Mesendoderm (in vitro differentiated cells): Measurements from ENCODE around the gene DNAL1.
A peak's percentile ranks its signal among the peaks of the same experiment; 100 is the strongest.

Experiments
- DNase-seq: peaks from one replicate; pipeline ENCODE4 v3.0.0; 2013
- H2AK5ac ChIP-seq: 2 replicates; pipeline ENCODE4 v1.6.1; 2013; ENCODE audit warnings: low read length, inconsistent platforms
- H2BK120ac ChIP-seq: 2 replicates; pipeline ENCODE4 v1.6.1; 2013; ENCODE audit warnings: low read depth, mild to moderate bottlenecking, low read length, moderate library complexity, mixed read lengths
- H2BK15ac ChIP-seq: replicated peaks from 2 replicates; pipeline ENCODE4 v1.6.1; 2013; ENCODE audit warnings: low read depth, mild to moderate bottlenecking, moderate library complexity
- H2BK5ac ChIP-seq: 2 replicates; pipeline ENCODE4 v1.6.1; 2013; ENCODE audit warnings: low read length, inconsistent platforms
- H3K18ac ChIP-seq: 2 replicates; pipeline ENCODE4 v1.6.1; 2013; ENCODE audit warnings: mild to moderate bottlenecking, low read length, mixed read lengths
- H3K23ac ChIP-seq: one replicate; pipeline ENCODE4 v1.6.1; 2013; ENCODE audit warnings: low read length
- H3K27ac ChIP-seq: 2 replicates; pipeline ENCODE4 v1.5.1; 2013; ENCODE audit warnings: low read depth, mild to moderate bottlenecking, inconsistent platforms, low read length, moderate library complexity
- H3K27me3 ChIP-seq: 2 replicates; pipeline ENCODE4 v1.6.1; 2013; ENCODE audit warnings: low read length, control low read depth, mild to moderate bottlenecking, inconsistent platforms; ENCODE audit not compliant: insufficient read depth, poor library complexity
- H3K36me3 ChIP-seq: 2 replicates; pipeline ENCODE4 v1.6.1; 2013; ENCODE audit warnings: low read length, inconsistent platforms; ENCODE audit not compliant: control insufficient read depth, insufficient read depth
- H3K4ac ChIP-seq: one replicate; pipeline ENCODE4 v1.6.1; 2013; ENCODE audit warnings: low read depth, mild to moderate bottlenecking, low read length, moderate library complexity
- H3K4me1 ChIP-seq: 2 replicates; pipeline ENCODE4 v1.6.1; 2013; ENCODE audit warnings: low read depth, low read length, inconsistent platforms; ENCODE audit not compliant: control insufficient read depth
- H3K4me2 ChIP-seq: 2 replicates; pipeline ENCODE4 v1.6.1; 2013; ENCODE audit warnings: low read length
- H3K4me3 ChIP-seq: 2 replicates; pipeline ENCODE4 v1.5.1; 2013; ENCODE audit warnings: mild to moderate bottlenecking, low read length
- H3K56ac ChIP-seq: one replicate; pipeline ENCODE4 v1.6.1; 2013; ENCODE audit warnings: low read length
- H3K79me1 ChIP-seq: 2 replicates; pipeline ENCODE4 v1.6.1; 2013; ENCODE audit warnings: low read length, inconsistent platforms
- H3K79me2 ChIP-seq: 2 replicates; pipeline ENCODE4 v1.6.1; 2013; ENCODE audit warnings: mild to moderate bottlenecking, low read length; ENCODE audit not compliant: control insufficient read depth, insufficient read depth
- H3K9ac ChIP-seq: 2 replicates; pipeline ENCODE4 v1.6.1; 2013; ENCODE audit warnings: low read length, inconsistent platforms
- H4K5ac ChIP-seq: one replicate; pipeline ENCODE4 v1.6.1; 2013; ENCODE audit warnings: low read length
- H4K8ac ChIP-seq: one replicate; pipeline ENCODE4 v1.6.1; 2013; ENCODE audit warnings: low read depth, mild to moderate bottlenecking, control low read depth, low read length, moderate library complexity
- WGBS: extraction: QIAGEN DNeasy Blood & Tissue Kit; methylation state at CpG from one replicate; pipeline ENCODE4 v1.1.7; 2013; ENCODE audit warnings: low lambda C conversion rate, missing lambda C conversion rate; ENCODE audit not compliant: insufficient coverage; ENCODE audit errors: extremely low coverage; 5-methylcytosine and 5-hydroxymethylcytosine counted together

Gene DNAL1

DNA sequence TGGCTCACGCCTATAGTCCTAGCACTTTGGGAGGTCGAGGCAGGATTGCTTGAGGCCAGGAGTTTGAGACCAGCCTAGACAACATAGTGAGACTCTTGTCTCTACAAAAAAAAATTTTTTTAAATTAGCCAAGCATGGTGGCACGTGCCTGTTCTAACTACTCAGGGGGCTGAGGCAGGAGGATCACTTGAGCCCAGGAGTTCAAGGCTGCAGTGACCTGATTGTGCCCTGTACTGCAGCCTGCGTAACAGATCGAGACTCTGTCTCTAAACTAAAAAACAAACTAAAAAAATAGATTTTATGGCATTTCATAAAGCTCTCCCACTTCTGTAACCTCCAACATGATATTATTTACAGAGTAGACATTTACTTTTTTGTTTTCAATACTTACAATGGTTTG is 39.8 kb downstream of the DNAL1 start:
- Histone ChIP-seq H3K4me2 (no peak overlapping the region), H4K5ac (no peak overlapping the region), H3K9ac (no peak overlapping the region), H3K4me1 (no peaks in the 10 kb centered on the region), H3K18ac (no peak overlapping the region), H3K56ac (no peak overlapping the region), H3K4ac (no peak overlapping the region), H4K8ac (no peak overlapping the region), H2BK120ac (no peak overlapping the region), H3K36me3 (no peaks in the 10 kb centered on the region), H2BK15ac (no peak overlapping the region), H3K23ac (no peak overlapping the region), H3K27ac (no peak overlapping the region), H3K79me1 (no peaks in the 10 kb centered on the region), H3K27me3 (no peaks in the 10 kb centered on the region), H2BK5ac (no peak overlapping the region), H3K4me3 (no peak overlapping the region), H3K79me2 (no peaks in the 10 kb centered on the region), H2AK5ac (no peak overlapping the region)
- DNase-seq, result no peak
- WGBS, result no CpG with 5 or more reads among the region's 5 CpGs

DNA sequence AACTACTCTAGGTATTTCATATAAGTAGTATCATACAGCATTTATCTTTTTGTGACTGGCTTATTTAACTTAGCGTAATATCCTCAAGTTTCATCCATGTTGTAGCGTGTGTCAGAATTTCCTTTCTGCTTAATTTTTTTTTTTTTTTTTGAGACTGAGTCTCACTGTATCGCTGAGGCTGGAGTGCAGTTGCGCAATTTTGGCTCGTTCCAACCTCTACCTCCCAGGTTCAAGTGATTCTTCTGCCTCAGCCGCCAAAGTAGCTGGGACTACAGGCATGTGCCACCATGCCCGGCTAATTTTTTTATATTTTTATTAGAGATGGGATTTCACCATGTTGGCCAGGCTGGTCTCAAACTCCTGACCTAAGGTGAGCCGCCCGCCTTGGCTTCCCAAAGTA is 40.5 kb downstream of the DNAL1 start:
- H3K27me3 ChIP-seq, result no peaks in the 10 kb centered on the region
- no peak overlapping the region for H4K8ac ChIP-seq
- H3K23ac ChIP-seq, result no peak overlapping the region
- no peaks in the 10 kb centered on the region for H3K4me1 ChIP-seq
- no peak overlapping the region for H3K9ac ChIP-seq
- no peaks in the 10 kb centered on the region for H3K79me2 ChIP-seq
- H3K4ac ChIP-seq, result no peak overlapping the region
- no peaks in the 10 kb centered on the region for H3K79me1 ChIP-seq
- H3K4me2 ChIP-seq, result no peak overlapping the region
- no peak overlapping the region for H2BK120ac ChIP-seq
- no peak overlapping the region for H3K27ac ChIP-seq
- no peak overlapping the region for H2BK15ac ChIP-seq
- H3K4me3 ChIP-seq, result no peak overlapping the region
- H3K36me3 ChIP-seq, result no peaks in the 10 kb centered on the region
- no peak overlapping the region for H3K56ac ChIP-seq
- H3K18ac ChIP-seq, result no peak overlapping the region
- WGBS, result no CpG with 5 or more reads among the region's 9 CpGs
- no peak for DNase-seq
- no peak overlapping the region for H4K5ac ChIP-seq
- H2BK5ac ChIP-seq, result no peak overlapping the region
- no peak overlapping the region for H2AK5ac ChIP-seq

DNA sequence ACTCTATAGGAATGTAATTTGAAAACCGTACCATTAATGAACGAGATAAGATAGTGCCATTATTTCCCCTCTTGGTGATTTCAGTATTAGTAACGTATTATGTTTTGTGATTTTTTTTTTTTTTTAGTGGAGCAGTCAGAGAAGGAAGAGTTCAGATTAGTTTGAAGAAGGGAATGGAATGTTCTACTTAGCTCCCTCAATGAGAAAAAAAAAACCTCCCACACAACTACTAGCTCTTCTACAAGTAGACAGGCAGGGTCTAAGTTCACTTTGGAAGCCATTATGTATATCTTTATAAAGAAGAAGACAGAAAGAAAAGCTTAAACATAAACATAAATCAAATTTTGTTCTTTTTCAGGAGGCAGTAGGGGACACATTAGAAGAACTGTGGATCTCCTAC is 42.1 kb downstream of the DNAL1 start:
- Histone ChIP-seq H3K56ac (no peak overlapping the region), H3K79me1 (no peaks in the 10 kb centered on the region), H4K5ac (no peak overlapping the region), H3K4ac (no peak overlapping the region), H2BK5ac (no peak overlapping the region), H2BK15ac (no peak overlapping the region), H3K4me2 (no peak overlapping the region), H3K4me3 (no peak overlapping the region), H3K23ac (no peak overlapping the region), H3K18ac (no peak overlapping the region), H3K36me3 (no peaks in the 10 kb centered on the region), H3K79me2 (no peaks in the 10 kb centered on the region), H3K27me3 (no peaks in the 10 kb centered on the region), H3K27ac (no peak overlapping the region), H2AK5ac (no peak overlapping the region), H3K4me1 (no peaks in the 10 kb centered on the region), H4K8ac (no peak overlapping the region), H2BK120ac (no peak overlapping the region), H3K9ac (no peak overlapping the region)
- no CpG with 5 or more reads among the region's 3 CpGs for WGBS
- DNase-seq, result no peak

DNA sequence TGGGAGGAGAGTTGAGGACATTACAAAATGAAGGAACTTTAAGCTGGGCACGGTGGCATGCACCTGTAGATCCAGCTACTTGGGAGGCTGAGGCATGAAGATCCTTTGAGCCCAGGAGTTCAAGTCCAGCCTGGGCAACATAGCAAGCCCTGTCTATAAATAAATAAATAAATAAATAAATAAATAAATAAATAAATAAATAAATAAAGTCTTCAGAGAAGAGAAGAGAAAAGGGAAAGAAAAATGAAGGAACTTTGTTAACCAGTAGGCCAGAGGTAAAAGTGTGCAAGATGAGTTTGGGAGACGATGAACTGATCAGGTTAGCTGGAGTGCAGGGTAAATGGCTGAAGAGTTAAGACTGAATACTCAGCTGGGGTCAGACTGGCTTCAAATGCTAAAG is 49.3 kb downstream of the DNAL1 start:
- H3K23ac ChIP-seq, result no peak overlapping the region
- no peak overlapping the region for H3K56ac ChIP-seq
- H4K8ac ChIP-seq, result no peak overlapping the region
- H3K27me3 ChIP-seq, result no peaks in the 10 kb centered on the region
- H4K5ac ChIP-seq, result no peak overlapping the region
- no peak overlapping the region for H3K4me3 ChIP-seq
- no peaks in the 10 kb centered on the region for H3K36me3 ChIP-seq
- no peaks in the 10 kb centered on the region for H3K79me1 ChIP-seq
- H2BK5ac ChIP-seq, result no peak overlapping the region
- no peak overlapping the region for H3K27ac ChIP-seq
- WGBS, result no CpG with 5 or more reads among the region's 2 CpGs
- H3K9ac ChIP-seq, result no peak overlapping the region
- no peak overlapping the region for H3K4ac ChIP-seq
- no peak overlapping the region for H2BK15ac ChIP-seq
- no peaks in the 10 kb centered on the region for H3K4me1 ChIP-seq
- H3K4me2 ChIP-seq, result no peak overlapping the region
- no peak for DNase-seq
- no peak overlapping the region for H2BK120ac ChIP-seq
- no peak overlapping the region for H2AK5ac ChIP-seq
- no peaks in the 10 kb centered on the region for H3K79me2 ChIP-seq
- no peak overlapping the region for H3K18ac ChIP-seq

DNA sequence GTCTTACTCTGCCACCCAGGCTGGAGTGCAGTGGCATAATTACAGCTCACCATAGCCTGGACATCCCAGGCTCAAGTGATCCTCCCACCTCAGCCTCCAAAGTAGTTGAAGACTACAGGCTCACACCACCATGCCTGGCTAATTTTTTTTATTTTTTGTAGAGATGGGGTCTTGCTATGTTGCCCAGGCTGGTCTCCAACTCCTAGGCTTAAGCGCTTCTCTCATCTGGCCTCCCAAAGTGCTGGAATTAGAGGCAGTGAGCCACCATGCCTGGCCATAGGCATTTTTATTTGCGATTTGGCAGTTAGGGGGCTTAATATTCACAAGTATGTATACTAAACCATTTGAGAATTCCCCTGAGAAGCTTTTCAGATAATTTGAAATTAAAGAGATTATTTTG is 50.3 kb downstream of the DNAL1 start:
- no peak overlapping the region for H3K18ac ChIP-seq
- H3K79me2 ChIP-seq, result no peaks in the 10 kb centered on the region
- no peak overlapping the region for H3K4me2 ChIP-seq
- H3K27me3 ChIP-seq, result no peaks in the 10 kb centered on the region
- no peaks in the 10 kb centered on the region for H3K4me1 ChIP-seq
- no peak overlapping the region for H2BK15ac ChIP-seq
- peak overlapping the region; percentile 13 for H4K8ac ChIP-seq
- no peak overlapping the region for H3K27ac ChIP-seq
- no peak overlapping the region for H3K4me3 ChIP-seq
- H4K5ac ChIP-seq, result no peak overlapping the region
- H3K9ac ChIP-seq, result no peak overlapping the region
- H2AK5ac ChIP-seq, result no peak overlapping the region
- WGBS, result no CpG with 5 or more reads among the region's 2 CpGs
- H2BK120ac ChIP-seq, result no peak overlapping the region
- no peak overlapping the region for H3K4ac ChIP-seq
- no peak overlapping the region for H2BK5ac ChIP-seq
- no peaks in the 10 kb centered on the region for H3K36me3 ChIP-seq
- DNase-seq, result no peak
- no peak overlapping the region for H3K23ac ChIP-seq
- H3K79me1 ChIP-seq, result no peaks in the 10 kb centered on the region
- H3K56ac ChIP-seq, result no peak overlapping the region

DNA sequence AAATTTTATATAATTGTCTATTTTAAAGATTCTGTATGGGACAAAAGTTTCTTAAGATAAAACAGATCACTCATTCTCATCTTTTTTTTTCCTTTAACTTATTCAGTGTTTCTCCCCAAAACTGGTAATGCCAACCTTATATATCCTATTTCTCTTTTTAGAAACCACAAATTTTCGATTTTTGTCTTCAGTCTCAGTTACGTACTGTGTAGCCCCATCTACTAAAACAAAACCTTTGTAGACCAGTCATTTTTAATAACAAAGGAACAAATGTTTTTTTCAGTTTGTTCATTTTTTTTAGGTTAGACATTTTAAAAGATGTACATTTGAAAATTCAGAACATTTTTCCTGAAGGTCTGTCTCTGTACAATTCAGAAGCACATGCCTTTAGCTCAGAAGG is 51.2 kb downstream of the DNAL1 start:
- no peaks in the 10 kb centered on the region for H3K79me2 ChIP-seq
- no peaks in the 10 kb centered on the region for H3K27me3 ChIP-seq
- no peak overlapping the region for H3K4me3 ChIP-seq
- H3K18ac ChIP-seq, result no peak overlapping the region
- no peak overlapping the region for H3K56ac ChIP-seq
- H2BK120ac ChIP-seq, result no peak overlapping the region
- H3K27ac ChIP-seq, result no peak overlapping the region
- no peak overlapping the region for H3K9ac ChIP-seq
- no peak overlapping the region for H2BK5ac ChIP-seq
- no peak overlapping the region for H3K4ac ChIP-seq
- no peak overlapping the region for H2BK15ac ChIP-seq
- no peak overlapping the region for H4K8ac ChIP-seq
- H3K36me3 ChIP-seq, result no peaks in the 10 kb centered on the region
- WGBS, result no CpG with 5 or more reads among the region's 2 CpGs
- H3K4me1 ChIP-seq, result no peaks in the 10 kb centered on the region
- H4K5ac ChIP-seq, result no peak overlapping the region
- no peak overlapping the region for H3K23ac ChIP-seq
- no peak for DNase-seq
- H3K79me1 ChIP-seq, result no peaks in the 10 kb centered on the region
- H2AK5ac ChIP-seq, result no peak overlapping the region
- H3K4me2 ChIP-seq, result no peak overlapping the region
